Left ventricle myocardium superior (tissue), 1 donor: ENCODE measurements around the gene FAM13B. TPM values are rescaled to one million over a fixed set of nuclear protein-coding genes. Genes with fewer than 3 reads are reported as not detected.
A peak's percentile ranks its signal among the peaks of the same experiment; 100 is the strongest.

Experiments used
- ATAC-seq: fragments of 200-7000 bp; cut with Tn5 transposase; one replicate; pipeline ENCODE4 v1.9.1; 2020; ENCODE audit warnings: mild to moderate bottlenecking, moderate library complexity
- DNase-seq: peaks from one replicate; pipeline ENCODE4 v3.0.0-alpha.2; 2020
- intact Hi-C: fragments of 100-400 bp; cut with micrococcal nuclease; formaldehyde crosslinking; loops from one replicate; pipeline ENCODE4 v1.11.0; 2022
- total RNA-seq: library from RNA; stranded (reverse); fragmentation: NEBNext Ultra II Directional; extraction: Animal tissue kit (Norgen Biotek cat#: 25700); gene quantifications from one replicate; pipeline ENCODE4 v1.2.1, GENCODE V29; 2021
- donor health status: DM: no; HTN: yes; CAD: no; lungs with severe emphysema.

Gene FAM13B
- total RNA-seq, 1 donor from 2014 or later: 20.4 TPM

GRCh38 chr5:137921931-137922330 is 110.9 kb downstream of the FAM13B start:
- ATAC-seq: no peak
- intact Hi-C loops: no loop called here
- no peak for DNase-seq

- DNase-seq: no peak
- intact Hi-C loops: no loop called here
- ATAC-seq: no peak
Observed at GRCh38 chr5:137916923-137917322, 116.0 kb downstream of the FAM13B start.

- no peak for ATAC-seq
- DNase-seq: no peak
- intact Hi-C loops: no loop called here
Observed at GRCh38 chr5:137914758-137915157, 118.1 kb downstream of the FAM13B start.

DNA sequence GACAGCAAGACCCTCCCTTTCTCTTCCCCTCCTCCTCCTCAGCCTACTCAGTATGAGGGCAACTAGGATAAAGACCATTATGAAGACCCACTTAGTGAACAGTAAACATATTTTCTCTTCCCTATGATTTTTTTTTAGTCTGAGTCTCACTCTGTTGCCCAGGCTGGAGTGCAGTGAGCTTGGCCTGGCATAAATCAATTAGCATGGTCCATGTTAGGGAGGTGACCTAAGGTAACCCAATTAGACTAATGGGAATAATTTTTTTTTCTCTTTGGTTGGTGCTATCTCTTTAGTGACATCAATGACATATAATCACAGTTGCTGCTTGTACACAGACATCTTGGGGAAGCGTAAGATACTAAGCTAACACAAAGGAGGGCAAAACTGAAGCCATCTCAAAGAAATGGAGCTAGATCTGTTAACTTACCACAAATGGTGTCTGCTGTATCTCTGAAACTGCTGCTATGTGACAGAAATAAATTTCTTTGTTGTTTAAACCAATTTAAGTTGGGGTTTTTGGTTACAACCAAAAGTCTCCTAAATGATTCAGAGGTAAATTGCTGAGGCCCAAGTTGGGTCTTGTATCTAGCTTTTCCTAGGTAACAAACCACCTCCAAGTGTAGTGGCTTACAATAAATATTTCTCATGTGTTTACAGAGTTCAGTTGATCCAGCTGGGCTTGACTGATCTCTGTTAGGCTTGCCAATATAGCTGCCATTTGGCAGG is 130.3 kb downstream of the FAM13B start:
- DNase-seq: no peak
- intact Hi-C loops: no loop called here
- no peak for ATAC-seq

DNA sequence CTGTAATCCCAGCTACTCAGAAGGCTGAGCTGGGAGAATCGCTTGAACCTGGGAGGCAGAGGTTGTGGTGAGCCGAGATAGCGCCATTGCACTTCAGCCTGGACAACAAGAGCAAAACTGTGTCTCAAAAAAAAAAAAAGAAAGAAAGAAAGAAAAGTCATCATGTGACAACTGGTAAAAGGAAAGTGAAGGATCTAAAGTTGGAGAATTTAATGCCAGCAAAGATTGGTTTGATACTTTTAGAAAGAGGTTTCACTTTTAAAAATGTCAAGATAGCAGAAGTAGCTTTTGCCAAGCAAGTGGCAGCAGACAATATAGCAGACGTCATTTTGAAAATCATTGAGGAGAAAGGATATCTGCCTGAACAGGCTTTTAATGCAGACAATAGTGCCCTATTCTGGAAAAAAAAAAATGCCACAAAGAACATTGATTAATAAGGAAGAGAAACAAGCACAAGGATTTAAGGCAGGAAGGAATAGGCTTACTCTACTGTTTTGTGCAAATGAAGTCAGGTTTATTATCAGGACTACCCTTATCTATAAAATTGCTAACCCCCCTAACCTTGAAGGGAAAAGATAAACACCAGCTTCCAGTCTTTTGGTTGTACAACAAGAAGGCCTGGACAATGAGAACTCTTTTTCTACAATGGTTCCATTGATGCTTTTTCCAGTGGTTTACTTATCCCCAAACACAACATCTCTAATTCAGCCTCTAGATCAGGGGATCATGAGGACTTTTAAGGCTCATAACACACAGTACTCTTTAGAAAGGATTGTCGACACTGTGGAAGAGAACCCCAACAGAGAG is 131.7 kb downstream of the FAM13B start:
- intact Hi-C loops: no loop called here
- ATAC-seq: no peak
- no peak for DNase-seq

DNA sequence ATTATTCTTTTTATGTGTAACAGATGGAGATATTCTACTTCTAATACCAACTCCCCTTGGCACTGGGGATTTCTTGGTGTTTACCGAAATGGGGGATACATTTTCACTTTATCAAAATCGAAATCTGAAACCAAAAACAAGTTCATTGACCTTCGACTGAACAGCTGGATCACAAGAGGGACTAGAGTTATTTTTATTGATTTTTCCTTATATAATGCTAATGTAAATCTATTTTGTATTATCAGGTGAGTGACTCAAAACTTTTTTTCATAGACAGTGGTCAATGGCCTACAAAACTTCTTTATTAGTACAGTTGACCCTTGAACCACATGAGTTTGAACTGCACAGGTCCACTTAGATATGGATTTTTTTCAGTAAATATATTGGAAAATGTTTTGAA is 133.4 kb downstream of the FAM13B start:
- ATAC-seq (no peak), DNase-seq (no peak)
- intact Hi-C loops: no loop called here

DNA sequence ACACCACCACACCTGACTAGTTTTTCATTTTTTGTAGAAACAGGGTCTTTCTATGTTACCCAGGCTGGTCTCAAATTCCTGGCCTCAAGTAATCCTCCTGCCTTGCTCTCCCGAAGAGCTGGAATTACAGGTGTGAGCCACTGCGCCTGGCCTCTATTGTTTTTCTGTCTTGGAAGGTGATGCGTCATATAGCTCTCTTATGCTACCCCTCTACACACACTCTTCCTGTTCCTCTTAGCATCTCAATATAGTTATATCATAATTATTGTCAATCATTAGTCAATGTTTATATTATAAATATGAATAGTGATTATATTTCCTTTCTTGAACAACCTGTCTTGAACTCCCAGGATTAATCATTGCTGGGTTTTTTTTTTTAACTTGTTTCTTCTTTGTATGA is 136.3 kb downstream of the FAM13B start:
- intact Hi-C loops: no loop called here
- ATAC-seq (no peak), DNase-seq (no peak)

DNA sequence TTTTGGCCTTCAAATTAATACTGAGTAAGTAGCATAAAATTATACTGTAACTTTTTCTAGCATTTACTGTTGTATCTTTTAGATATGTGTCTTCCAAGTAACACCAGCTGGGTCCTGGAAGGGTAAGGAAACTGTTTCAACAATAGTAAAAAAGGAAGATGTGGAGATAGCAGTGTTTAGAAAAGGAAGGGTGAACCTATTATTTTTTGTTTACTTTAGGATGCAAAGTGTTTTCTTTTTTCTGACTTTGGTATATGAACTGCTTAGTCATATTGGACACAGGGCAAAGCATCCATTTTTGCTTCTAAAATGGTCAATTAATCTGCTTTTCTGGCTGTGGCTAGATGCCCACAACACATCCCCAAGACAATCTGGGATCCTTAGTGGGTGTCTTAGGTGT is 138.3 kb downstream of the FAM13B start:
- intact Hi-C loops: no loop called here
- ATAC-seq: no peak

DNA sequence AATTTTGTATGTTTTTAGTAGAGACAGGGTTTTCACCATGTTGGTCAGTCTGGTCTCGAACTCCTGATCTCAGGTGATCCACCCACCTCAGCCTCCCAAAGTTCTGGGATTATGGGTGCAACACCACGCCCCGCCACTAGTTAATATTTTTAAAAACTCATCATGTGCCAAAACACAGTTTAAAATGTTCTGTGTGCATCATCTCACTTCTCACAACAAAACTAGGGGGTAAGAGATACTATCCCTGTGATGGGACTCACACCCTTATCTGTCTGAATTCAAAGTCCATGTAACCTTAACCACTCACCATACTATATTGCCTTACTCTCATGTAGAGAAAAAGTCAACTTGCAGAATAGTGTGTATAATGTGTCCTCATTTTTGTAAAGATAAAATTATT is 141.0 kb downstream of the FAM13B start:
- DNase-seq: no peak
- no peak for ATAC-seq
- intact Hi-C loops: no loop called here

More for the DNA sequence above, 138.3 kb downstream of the FAM13B start:
- no peak for DNase-seq

GRCh38 chr5:137890845-137891244 is 142.0 kb downstream of the FAM13B start:
- DNase-seq (no peak), ATAC-seq (no peak)
- intact Hi-C loops: no loop called here

- intact Hi-C loops: loop anchor here (10.0 kb wide), 1 partner anchor 54 kb away; no protein-coding TSS in a partner anchor
- DNase-seq (peak; percentile 95), ATAC-seq (peak; percentile 96)
Observed at GRCh38 chr5:137888863-137889759, 143.8 kb downstream of the FAM13B start, which contains the start of gene PKD2L2. Gene PKD2L2 (plus strand): TSS chr5:137889457. CDS start chr5:137889492, 35 bp downstream.

DNA sequence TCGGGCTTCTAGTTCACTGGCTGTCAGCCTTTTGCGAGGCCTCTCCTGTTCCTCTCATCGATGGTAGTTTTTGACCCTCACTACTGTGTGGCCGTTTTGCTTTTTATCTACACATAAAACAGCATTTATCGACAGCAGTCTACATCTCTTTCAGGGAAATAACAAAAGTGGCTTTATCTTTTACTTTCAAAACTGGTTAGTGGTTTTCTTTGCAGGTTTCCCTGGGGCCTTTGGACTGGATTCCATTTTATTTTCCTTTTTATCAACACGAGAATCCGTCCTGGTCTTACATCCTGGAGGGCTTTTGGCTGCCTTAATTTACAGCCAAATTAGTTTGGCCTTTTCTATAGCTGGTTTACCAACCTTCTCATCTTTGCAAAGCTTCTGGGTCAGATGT is 144.4 kb downstream of the FAM13B start:
- no peak for DNase-seq
- ATAC-seq: peak; percentile 15
- intact Hi-C loops: loop anchor here (10.0 kb wide), 1 partner anchor 54 kb away; no protein-coding TSS in a partner anchor

Other genes with a start within 250 kb of the FAM13B start
- 8.7 TPM for gene MYOT, start 165.2 kb downstream of the FAM13B start, total RNA-seq
- gene PKD2L2, start 143.6 kb downstream of the FAM13B start, total RNA-seq: 0.55 TPM
- not detected for gene WNT8A, start 51.0 kb upstream of the FAM13B start, total RNA-seq
- gene NME5, start 106.3 kb upstream of the FAM13B start, total RNA-seq: 2.1 TPM
- gene BRD8, start 145.6 kb upstream of the FAM13B start, total RNA-seq: 29.4 TPM
- 0.59 TPM for gene KIF20A, start 146.0 kb upstream of the FAM13B start, total RNA-seq
- gene CDC23, start 180.2 kb upstream of the FAM13B start, total RNA-seq: 22.2 TPM
- 0.72 TPM for gene GFRA3, start 241.5 kb upstream of the FAM13B start, total RNA-seq